ENCODE measurements around the gene CDK3. TPM values are rescaled to one million over a fixed set of nuclear protein-coding genes. Genes with fewer than 3 reads are reported as not detected.

The CDK3 gene
- total and polyA plus RNA-seq, 2 of the 4 experiments (the other 2 are of a cell fraction): 0.72 to 8.8 TPM

GRCh38 chr17:76018801-76019200, 18.1 kb downstream of the CDK3 start:
- BruUV-seq (replicated peaks): no TSS peak
- CTCF ChIA-PET: no interaction called here
- Histone ChIP-seq H3K18ac (ENCODE audit: low read depth, low read length) (no peak overlapping the region), H3K9me3 (ENCODE audit: control insufficient read depth, insufficient read depth, low read length) (no peaks in the 10 kb centered on the region), H3K14ac (replicated peaks; ENCODE audit: low read depth, low read length) (no peak overlapping the region), H3K9ac (ENCODE audit: low read depth, low read length) (no peak overlapping the region), H3K27ac (ENCODE audit: insufficient read depth, low read length) (no peak overlapping the region), H3K4me3 (ENCODE audit: insufficient read depth, low read depth, low read length) (no peak overlapping the region), H2AFZ (replicated peaks; ENCODE audit: low read length, poor library complexity) (no peak overlapping the region), H2AK9ac (replicated peaks; ENCODE audit: low read depth, low read length, poor library complexity) (no peak overlapping the region), H3K9me1 (ENCODE audit: insufficient read depth, low read length) (no peaks in the 10 kb centered on the region), H3K56ac (ENCODE audit: extremely low read depth, insufficient read depth, low read length) (no peak overlapping the region), H3K27me3 (ENCODE audit: control insufficient read depth, insufficient read depth, low read length) (peaks cover 32% of the 10 kb centered on the region), H2BK20ac (ENCODE audit: low read depth, low read length) (no peak overlapping the region), H2AK5ac (ENCODE audit: low read depth, low read length) (no peak overlapping the region), H3K4ac (ENCODE audit: low read depth, low read length) (no peak overlapping the region), H3K4me1 (ENCODE audit: control insufficient read depth, insufficient read depth, low read length) (peaks cover 3% of the 10 kb centered on the region; the same call in 1 of the 2 replicates), H4K5ac (ENCODE audit: low read depth, low read length) (no peak overlapping the region), H2BK15ac (ENCODE audit: low read depth, low read length) (no peak overlapping the region), H4K8ac (ENCODE audit: low read depth in 2 of 2, low read length in 2 of 2) (no peak overlapping the region), H2BK5ac (ENCODE audit: low read depth, low read length, poor library complexity, severe bottlenecking) (no peak overlapping the region), H2BK120ac (ENCODE audit: low read depth, low read length) (no peak overlapping the region), H3K36me3 (ENCODE audit: control insufficient read depth, insufficient read depth, low read length) (no peaks in the 10 kb centered on the region), H3K79me1 (ENCODE audit: low read depth in 1 of 2, low read length in 2 of 2) (no peaks in the 10 kb centered on the region), H4K20me1 (ENCODE audit: insufficient read depth, low read length) (no peaks in the 10 kb centered on the region), H3K23ac (ENCODE audit: low read depth, low read length) (no peak overlapping the region), H4K91ac (ENCODE audit: insufficient read depth, low read depth, low read length) (no peak overlapping the region), H3K4me2 (ENCODE audit: low read depth, low read length) (no peak overlapping the region)
- POLR2A ChIA-PET (ENCODE audit: unreplicated experiment): no interaction called here
- TF ChIP-seq BHLHE40 (IDR thresholded peaks at IDR 0.05; ENCODE audit: low read depth, low read length) (no peak), CEBPB (IDR thresholded peaks at IDR 0.05; ENCODE audit: low read depth, low read length) (no peak), POLR2A (IDR thresholded peaks at IDR 0.05; ENCODE audit: low read depth, low read length) (no peak), CTCF (conservative IDR thresholded peaks at IDR 0.05; ENCODE audit: low read depth, low read length) (no peak), RAD21 (IDR thresholded peaks at IDR 0.05; ENCODE audit: low read length) (no peak), MAZ (IDR thresholded peaks at IDR 0.05; ENCODE audit: borderline replicate concordance, low read depth, low read length) (no peak), FOS (IDR thresholded peaks at IDR 0.05; ENCODE audit: low read depth, low read length) (no peak), RFX5 (IDR thresholded peaks at IDR 0.05; ENCODE audit: low read depth, low read length) (no peak), SMC3 (IDR thresholded peaks at IDR 0.05; ENCODE audit: low read depth, low read length) (no peak), NFE2L2 (IDR thresholded peaks at IDR 0.05; ENCODE audit: low read depth, low read length) (no peak), MXI1 (IDR thresholded peaks at IDR 0.05; ENCODE audit: borderline replicate concordance, low read depth, low read length) (no peak), MAFK (IDR thresholded peaks at IDR 0.05; ENCODE audit: low read depth, low read length) (no peak), USF2 (IDR thresholded peaks at IDR 0.05; ENCODE audit: low read depth, low read length) (no peak), RCOR1 (IDR thresholded peaks at IDR 0.05; ENCODE audit: insufficient replicate concordance, low read length) (no peak), ELK1 (IDR thresholded peaks at IDR 0.05; ENCODE audit: borderline replicate concordance, low read depth, low read length) (no peak), CHD1 (IDR thresholded peaks at IDR 0.05; ENCODE audit: low read depth, low read length) (no peak)
- WGBS, 2 experiments (ENCODE audit: extremely low coverage in 2 of 2, insufficient read length in 1 of 2): 57% methylated on average over 4 of the region's 13 CpGs; no CpG with 5 or more reads in 1 of the 2 experiments
- dilution Hi-C loops (cut with HindIII; ENCODE audit: low sequenced_read_pairs, unreplicated experiment): no loop called here
- ATAC-seq (ENCODE audit: low read depth) (no peak), DNase-seq (no peak)
- in situ Hi-C loops (cut with MboI; ENCODE audit: low sequenced_read_pairs): loop anchor here (10.0 kb wide), 1 partner anchor 276 kb away; no protein-coding TSS in a partner anchor
- intact Hi-C loops (cut with micrococcal nuclease): no loop called here

Measured in IMR-90 (cell line).